NCI-H187 treated with DMSO at 0.1 percent for 48 hours (cell line): Measurements from ENCODE around the gene KHNYN.

Source experiments
- DNase-seq: peaks from one replicate; lab custom pipeline; 2025; lab: John Stamatoyannopoulos, UW

KHNYN gene

DNA sequence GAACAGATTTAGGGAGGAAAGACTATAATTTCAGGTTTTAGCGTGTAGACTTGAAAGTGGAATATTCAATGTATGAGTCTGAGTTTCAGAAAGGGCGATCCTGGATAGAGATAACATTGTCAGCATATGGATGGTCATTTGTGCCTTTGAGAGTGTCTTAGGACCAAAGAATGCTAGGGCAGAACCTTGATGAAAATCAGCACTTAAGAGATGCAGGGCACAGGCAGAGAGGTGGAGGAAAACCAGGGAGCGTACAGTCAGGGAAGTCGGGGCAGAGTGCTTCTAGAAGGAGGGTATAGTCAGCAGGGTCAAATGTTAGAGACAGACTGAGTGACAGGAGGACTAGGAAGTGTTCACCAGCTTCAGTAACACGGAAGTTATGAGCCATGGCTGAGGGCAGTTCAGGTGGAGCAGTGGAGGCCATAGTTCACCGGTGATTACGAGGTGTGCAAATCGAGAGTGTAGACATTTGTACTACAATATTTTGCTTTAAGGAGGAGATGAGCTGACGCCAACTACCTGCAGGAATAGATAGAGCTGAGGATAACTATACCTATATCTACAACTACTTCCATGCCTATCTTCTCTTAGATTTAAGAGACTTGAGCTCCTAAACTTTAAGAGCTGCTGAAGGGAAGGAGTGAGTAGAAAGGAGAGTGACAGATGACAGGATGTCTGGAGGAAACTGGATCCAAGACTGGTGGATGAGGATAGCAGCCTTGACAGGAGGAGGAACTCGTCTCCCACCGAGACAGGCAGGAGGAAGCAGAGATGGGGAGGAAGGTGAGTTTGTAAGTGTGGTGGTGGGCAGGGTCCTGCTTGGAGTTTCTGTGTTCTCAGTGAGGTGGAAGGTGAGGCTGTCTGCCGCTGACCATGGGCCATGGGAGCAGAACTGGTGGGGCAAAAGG, 6.8 kb upstream of the KHNYN start:
- no peak for DNase-seq

DNA sequence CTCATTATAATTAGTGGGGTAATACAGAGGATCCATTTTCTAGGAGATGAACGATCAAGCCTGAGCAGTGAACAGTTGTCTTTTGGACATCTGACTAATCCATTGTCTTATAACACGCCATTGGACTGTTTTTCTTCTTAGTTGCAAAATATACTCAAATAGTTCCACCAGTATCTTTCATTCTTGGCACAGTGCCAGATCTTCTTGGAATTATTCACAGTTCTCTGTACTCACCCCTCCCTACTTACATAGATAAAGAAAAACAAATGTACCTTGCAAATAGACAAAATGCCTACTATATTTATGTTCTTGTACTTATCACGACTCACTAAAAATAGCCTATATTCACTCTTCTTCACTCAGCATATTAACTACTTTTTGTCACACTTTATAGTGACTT, 4.0 kb upstream of the KHNYN start:
- no peak for DNase-seq

DNA sequence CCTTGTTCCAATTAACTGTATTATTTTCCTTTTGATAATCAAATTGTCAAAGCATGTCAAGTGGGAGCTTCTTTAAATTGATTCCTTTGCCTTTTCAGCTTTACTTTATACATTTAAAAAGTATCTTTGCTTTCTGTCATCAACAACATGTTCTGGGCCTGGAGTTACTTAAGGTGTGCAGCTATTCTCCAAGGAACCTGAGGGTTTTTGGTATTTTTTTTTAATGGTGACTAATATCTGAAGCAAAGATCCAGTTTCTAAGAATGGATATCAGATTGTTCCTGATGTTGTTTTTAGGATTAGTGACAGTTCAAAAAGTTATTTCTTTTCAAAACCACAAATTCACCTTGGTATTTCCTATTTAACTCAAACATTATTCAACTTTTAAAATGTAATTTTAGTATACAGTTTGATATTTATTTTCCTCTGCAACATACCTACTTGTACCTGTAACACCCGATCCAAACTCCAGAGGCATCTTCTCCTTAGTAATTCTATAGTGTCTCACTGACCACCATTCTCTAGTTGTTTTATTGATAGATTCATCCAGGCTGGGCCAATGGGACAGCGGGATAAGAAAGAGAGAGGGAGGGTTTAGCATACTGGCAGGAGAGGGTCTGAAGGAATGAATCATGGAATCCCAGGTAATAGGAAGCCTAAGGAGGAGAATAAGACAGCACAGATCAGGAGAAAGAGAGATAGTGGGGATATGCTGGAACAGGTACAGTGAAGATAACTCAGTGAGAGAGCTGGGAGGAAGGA, 3.4 kb upstream of the KHNYN start:
- DNase-seq: no peak

DNA sequence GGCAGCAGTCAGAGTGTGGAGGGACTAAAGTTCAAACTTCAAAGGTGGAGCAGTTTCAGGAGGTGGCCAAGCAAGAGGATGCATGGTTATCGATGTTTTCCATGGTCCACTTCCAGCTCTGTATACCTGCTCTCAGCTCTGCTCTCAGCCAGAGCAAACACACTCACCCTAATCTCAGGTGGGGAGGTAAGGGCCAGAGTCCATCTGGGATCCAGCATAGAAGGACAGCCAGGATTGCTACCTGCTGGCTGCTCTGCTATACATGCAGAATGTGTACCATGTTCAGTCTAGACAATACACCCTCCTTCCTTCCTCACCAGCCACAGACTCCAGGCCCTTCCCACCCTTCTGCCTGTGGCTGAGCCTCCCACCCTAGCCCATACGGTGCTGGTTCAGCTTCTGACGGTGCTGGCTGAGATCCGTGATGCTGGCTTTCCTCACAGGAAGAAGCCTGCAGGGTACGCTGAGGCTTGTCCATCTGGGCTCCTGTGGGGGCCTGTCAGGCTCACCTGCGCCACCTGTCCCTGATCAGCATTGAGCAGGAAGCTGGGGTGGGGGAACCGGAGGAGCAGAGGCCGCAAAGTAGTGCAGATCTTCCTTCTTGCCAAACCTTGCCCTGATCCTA, 2.7 kb upstream of the KHNYN start:
- no peak for DNase-seq

DNA sequence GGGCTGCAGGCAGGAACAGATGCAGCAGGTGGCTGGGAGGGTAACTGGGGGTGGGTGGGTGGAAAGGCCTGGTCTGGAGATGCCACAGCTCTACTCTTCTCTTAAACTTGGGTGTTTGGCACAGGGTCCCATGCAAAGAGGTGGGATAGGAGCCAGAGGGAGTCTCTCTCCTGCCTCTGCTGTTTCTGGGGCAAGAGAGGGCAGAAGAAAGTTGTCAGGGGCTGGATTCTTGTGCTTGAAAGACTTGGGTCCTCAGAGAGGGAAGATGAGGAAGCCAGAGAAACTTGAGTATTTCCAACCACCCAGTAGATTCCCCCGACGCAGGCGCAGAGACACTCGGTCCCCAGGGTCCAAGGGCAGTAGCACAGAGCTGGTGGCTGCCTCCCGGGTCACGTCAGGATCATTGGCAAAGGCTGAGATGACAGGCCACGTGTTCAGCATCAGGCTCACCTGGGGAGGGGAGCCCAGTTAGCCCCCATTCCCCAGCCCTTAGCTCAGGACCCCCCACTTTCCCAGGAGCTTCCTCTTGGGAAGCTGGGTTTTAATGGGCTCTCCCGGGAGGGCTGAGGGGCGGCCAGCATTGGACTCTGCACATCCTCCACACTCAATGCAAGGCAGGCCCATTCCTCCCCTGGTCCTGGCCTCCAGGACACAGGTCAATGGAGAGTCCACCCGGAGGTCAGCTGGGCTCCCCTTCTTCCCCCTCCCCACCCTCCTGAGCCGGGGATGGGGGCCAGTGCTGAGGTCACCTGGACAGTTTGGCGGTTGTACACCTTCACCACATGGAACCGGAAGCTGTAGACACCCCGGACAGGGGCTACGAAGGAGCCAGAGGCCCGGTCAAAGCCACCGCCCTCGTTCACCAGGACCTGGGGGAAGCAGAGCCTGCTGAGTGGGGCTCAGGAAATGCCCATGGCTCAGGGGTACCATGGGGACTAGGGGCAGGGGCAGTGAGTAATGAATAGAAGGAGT, 1.9 kb upstream of the KHNYN start:
- DNase-seq: no peak

DNA sequence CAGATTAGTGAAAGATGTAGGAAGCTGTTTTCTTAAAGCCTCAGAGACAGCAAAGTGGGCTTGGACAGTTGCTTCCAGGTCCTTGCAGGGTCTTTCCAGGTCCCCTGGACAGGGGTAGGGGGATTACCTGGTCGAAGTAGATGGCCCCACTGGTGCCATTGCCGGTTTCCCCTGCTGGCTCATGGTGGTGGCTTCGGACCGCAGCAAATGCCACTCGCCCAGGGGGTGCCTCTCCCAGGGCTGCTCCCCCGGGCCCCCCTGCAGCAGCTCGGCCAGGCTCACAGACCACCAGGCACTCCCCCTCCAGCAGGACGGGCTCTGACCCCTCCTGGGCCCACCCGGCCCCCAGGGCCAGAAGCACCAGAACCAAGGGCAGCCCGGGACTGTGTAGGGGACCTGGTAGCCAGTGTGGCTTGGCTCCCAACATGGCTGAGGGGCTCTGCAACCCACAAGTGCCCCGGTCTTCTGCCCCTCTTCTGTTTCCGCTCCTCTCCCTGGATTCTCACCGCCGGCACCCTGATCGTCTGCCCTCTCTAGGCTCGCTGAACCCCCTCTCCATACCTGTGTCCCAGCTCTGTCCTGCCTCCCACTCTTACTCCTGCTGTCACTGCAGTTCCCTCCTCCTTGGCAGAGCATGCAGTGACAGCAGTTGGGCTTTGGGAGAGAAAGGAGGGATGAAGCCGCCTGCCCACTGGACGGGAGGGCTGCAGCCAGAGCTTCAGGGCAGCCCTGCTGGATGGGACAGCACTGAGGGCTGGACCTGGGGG, 943 bp upstream of the KHNYN start:
- DNase-seq: no peak

DNA sequence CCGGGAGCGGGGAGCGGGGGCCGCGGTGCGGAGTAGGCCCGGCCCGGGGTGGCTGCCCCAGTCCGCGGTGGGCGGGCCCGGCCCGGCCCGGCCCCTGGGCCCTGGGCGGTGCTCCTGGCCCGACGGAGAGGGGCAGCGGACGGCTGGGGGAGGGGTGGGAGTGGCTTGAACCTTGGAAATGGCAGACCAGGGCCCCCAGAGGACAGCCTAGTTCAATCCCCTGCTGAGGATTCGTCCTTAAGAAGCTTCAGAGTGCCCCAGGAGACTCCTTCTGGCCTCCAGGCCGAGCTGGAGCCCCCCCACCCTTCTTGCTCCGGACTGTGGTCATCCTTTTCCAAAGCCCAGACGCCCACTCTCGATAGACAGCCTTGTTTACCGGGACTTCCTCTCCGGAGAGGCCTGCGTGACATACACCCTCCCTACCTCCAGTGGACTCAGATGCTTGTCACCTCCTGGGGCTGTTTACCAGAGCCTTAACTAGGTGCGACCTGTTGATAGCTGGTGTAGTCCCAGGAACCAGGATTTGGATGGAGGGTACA, 458 bp downstream of the KHNYN start:
- no peak for DNase-seq

DNA sequence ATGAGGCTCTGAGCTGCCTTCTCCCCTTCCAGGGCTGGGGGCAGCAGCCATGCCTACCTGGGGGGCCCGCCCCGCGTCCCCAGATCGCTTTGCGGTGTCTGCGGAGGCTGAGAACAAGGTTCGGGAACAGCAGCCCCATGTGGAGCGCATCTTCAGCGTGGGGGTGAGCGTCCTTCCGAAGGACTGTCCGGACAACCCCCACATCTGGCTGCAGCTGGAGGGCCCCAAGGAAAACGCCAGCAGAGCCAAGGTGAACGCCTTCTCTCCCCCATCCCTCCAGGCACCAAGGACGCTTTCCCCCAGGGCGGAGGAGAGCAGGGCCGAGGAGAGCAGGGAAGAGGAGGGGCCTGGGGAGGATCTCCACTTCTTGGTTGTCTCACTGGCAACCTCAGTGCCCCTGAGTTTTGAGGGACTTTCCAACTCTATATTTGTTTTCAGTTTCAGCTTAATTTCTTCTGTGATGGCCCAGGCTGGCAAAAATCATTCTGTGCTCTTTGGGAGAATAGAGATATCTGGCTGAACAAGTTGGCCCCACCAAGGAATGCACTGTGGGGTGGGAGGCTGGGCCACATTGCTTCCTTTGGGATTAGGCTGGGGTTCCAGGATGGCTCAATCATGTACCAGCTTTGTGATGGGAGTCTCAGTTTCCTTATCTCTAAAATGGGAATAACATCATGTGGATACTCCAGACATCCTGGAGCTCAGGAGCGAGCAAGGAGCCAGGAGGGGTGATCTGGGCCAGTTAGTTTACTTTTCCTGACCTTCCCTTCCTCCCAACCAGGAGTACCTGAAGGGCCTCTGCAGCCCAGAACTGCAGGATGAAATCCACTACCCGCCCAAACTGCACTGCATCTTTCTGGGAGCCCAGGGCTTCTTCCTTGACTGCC, 1.2 kb downstream of the KHNYN start:
- DNase-seq: no peak

DNA sequence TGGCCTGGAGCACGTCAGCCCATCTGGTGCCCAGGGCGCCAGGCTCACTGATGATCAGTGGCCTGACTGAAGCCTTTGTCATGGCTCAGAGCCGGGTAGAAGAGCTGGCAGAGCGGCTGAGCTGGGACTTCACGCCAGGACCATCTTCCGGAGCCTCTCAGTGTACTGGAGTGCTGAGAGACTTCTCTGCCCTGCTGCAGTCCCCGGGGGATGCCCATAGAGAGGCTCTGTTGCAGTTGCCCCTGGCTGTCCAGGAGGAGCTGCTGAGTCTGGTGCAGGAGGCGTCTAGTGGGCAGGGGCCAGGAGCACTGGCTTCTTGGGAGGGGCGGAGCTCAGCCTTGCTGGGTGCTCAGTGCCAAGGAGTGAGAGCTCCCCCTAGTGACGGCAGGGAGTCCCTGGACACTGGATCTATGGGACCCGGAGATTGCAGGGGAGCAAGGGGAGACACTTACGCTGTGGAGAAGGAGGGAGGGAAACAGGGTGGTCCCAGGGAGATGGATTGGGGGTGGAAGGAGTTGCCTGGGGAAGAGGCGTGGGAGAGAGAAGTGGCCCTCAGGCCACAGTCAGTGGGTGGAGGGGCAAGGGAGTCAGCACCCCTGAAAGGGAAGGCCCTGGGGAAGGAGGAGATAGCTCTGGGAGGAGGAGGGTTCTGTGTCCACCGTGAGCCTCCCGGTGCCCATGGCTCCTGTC, 2.0 kb downstream of the KHNYN start:
- peak; percentile 27 for DNase-seq

DNA sequence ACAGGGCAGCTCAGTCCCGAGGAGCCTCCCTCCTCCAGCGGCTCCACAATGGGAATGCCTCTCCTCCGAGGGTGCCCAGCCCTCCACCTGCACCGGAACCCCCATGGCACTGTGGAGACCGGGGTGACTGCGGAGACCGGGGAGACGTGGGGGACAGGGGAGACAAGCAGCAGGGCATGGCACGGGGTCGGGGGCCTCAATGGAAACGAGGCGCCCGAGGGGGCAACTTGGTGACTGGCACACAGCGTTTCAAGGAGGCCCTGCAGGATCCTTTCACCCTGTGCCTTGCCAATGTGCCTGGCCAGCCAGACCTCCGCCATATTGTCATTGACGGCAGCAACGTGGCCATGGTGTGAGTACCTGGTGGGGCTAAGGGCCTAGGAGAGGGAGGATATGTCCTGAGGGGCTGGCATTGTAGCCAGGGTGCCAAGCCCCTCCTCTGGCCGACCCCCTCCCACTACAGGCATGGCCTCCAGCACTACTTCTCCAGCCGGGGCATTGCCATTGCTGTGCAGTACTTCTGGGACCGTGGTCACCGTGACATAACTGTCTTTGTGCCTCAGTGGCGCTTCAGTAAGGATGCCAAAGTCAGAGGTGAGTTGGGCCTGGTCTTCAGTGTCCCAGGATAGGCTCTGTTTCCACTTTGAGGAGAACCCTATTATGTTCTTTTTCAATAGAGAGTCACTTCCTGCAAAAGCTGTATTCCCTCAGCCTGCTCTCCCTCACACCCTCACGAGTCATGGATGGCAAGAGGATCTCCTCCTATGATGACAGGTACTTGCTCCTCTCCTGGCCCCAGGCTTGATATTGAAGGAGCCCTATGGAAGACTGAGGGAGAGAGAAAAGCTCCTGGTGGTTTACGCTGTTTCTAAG, 2.7 kb downstream of the KHNYN start:
- no peak for DNase-seq

DNA sequence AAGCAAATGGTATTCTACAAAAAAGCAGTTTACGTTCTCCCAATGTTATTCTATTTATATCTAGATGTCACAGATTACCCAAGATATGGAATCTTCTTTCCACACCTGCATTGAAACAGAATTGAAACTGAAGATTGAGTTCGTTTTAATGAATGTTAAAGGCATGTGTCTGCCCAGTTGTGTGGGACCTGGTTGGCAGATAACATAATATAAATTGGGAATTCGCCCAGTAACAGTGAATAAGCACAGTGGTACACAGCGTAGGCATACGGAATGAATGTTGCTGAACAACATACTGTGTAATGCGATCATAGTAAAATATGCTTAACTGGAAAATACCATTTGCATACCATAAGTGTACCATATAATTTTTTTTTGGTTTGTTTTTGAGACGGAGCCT, 4.3 kb downstream of the KHNYN start:
- DNase-seq: no peak

DNA sequence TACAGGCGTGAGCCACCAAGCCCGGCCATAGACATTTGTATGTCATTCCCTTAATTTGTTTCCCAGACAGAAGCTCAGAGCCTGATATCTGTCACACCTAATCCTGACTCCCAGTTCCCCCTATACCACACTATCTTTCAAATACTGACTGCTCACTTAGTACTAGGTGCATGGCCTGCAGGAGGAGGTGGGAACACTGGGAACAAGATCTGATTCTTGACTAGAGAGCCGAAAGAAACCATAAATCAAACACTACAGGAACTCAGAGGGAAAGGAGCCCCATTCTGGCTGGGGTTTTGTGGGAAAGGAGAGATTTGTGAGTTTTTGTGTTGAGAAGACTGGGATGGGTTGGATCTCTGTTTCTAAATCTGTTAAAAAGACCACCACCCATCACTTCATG, 4.9 kb downstream of the KHNYN start:
- DNase-seq: no peak

DNA sequence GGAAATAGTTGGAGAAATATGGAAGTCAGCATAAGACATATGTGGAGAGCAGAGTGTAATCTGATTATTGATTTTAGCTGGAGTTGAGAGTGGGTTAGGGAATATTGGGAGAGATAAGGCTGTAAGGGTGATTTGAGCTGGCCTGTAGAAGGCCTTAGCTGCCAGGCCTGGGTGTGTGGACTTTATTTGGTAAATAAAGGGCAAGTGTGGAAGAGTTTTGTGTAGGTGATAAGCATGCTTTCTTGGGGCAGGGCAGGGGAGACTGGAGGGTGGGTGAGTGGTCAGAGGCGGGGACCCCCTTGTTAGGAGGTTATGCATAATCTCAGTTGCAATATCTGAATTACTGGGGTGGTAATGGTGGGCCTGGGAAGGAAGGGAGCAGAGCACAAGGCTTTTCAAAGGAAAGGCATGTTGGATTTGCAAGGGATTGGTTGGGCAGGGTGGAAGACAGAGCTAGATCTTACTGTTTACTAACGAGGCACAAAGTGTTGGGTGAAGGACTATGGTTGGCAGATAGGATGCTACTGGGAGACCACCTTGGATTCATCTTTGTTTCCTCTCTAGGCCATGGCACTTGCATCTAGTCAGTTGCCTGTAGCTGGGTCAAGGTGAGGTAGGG, 5.5 kb downstream of the KHNYN start:
- no peak for DNase-seq

DNA sequence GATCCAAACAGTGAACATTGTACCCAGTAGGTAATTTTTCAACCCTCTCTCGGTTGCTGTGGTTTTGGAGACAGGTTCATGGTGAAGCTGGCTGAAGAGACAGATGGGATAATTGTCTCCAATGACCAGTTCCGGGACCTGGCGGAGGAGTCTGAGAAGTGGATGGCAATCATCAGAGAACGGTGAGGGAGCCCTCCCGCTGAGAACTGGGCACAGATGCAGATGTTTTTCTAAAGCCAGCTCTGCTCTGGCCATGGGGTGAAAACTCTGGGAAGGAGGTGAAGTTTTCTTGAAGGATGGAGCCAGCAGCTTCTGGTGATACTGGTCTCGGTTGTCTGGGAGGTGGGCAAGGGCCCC, 6.2 kb downstream of the KHNYN start:
- DNase-seq: no peak

DNA sequence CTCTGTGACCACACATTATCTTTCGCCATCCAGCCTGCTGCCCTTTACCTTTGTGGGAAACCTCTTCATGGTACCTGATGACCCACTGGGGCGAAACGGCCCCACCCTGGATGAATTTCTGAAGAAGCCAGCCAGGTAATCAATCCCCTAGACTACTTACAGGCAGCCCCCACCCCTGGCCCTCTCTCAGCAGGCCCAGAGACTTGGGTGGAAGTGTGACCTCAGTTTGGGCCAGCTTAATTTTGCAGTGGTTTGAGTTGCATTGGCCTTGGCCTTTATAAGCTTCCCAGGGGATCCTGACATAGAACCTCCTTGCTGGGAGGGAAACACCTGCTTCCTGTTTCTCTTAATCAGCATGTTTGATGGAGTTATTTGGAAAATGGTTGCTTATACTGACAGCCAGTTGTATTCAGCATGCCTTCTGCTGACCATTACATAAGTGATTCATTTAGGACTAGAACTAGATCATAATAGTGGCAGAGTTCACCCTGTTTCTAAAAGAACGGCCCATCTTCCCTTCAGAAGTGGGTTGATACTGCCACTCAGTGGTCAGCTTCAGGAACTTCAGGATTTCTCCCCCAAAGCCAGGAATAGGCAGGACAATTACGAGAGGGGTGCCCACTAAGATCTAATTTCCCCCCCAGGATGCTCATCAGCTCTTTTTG, 6.7 kb downstream of the KHNYN start:
- DNase-seq: peak; percentile 40

DNA sequence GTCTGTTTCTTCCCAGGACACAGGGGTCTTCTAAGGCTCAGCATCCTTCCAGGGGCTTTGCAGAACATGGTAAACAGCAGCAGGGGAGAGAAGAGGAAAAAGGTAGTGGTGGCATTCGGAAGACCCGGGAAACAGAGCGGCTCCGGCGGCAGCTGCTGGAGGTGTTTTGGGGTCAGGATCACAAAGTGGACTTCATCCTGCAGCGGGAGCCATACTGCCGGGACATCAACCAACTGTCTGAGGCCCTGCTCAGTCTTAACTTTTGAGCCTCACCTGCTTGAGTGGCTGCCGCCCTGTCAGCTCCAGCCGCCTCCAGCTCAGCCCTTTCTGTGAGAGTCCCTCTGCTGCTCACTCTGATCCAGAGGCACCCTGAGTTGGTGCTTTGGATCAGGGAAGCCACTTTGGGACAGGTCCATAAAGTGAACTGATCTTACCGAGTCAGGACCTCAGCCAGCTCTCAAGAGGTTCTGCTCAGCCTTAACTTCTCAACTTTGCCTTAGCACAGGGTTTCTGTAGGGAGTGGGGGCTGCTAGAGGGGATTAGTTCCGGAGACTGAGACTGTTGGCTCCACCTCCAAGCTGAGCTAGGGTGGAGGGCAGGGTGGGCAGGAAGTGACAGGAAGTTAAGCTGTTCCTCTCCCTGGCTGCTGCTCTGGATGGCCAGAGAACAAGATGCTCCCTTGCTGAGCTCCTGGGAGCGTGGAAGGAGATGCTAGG, 7.4 kb downstream of the KHNYN start:
- no peak for DNase-seq

DNA sequence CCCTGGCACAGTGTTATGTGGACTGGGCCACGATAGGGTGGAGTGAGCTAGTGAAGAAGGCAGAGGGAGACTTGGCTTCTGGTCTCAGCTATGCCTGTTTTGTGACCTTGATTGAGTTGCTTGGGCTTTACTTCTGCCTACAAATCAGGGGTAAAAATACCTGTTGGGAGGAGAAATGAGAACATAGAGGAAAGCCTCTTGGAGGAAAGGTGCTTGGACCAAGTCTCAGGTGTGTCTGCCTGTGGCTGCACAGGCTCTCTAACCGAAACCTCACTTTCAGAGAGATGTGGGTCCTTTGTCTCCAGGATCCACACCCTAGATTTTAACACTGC, 7.9 kb downstream of the KHNYN start:
- no peak for DNase-seq
